Activated CD8-positive, alpha-beta memory T cell treated with anti-CD3 and anti-CD28 coated beads for 36 hours (primary cell): ENCODE data around the gene GSTM5. TPM values are rescaled to one million over a fixed set of nuclear protein-coding genes. Genes with fewer than 3 reads are reported as not detected.
"Not testable (repeated sequence)": the region's sequence is repeated elsewhere in the genome, so short reads cannot be mapped to it uniquely, and the experiment has no call there.

Source experiments
- CTCF ChIA-PET: fragments of 350-600 bp; sonication (Branson Sonifier 250); formaldehyde crosslinking; loops from one replicate; lab custom pipeline; 2021; ENCODE audit warnings: antibody characterized with exemption; lab: Charles Lee
- POLR2A ChIA-PET: fragments of 350-600 bp; sonication (Branson Sonifier 250); formaldehyde crosslinking; loops from one replicate; lab custom pipeline; 2021; ENCODE audit warnings: antibody characterized with exemption; lab: Charles Lee
- total RNA-seq, 2 experiments: library from RNA; stranded (reverse); gene quantifications; one replicate each; pipeline ENCODE4 v1.2.3, GENCODE V29; 2021

GSTM5 gene
- total RNA-seq, 2 experiments from 2014 or later, result not detected

- POLR2A ChIA-PET, result no interaction called here
- CTCF ChIA-PET, result no interaction called here
Measured at GRCh38 chr1:109691759-109692158, 20.3 kb upstream of the GSTM5 start.

GRCh38 chr1:109694400-109694799 is 17.7 kb upstream of the GSTM5 start:
- POLR2A ChIA-PET, CTCF ChIA-PET: not testable (repeated sequence)

GRCh38 chr1:109695138-109695537 is 16.9 kb upstream of the GSTM5 start:
- CTCF ChIA-PET, POLR2A ChIA-PET: not testable (repeated sequence)

- POLR2A ChIA-PET, result no interaction called here
Measured at GRCh38 chr1:109697066-109697465, 15.0 kb upstream of the GSTM5 start.

GRCh38 chr1:109697861-109698260 is 14.2 kb upstream of the GSTM5 start:
- POLR2A ChIA-PET, CTCF ChIA-PET: not testable (repeated sequence)

More at GRCh38 chr1:109697066-109697465, 15.0 kb upstream of the GSTM5 start:
- CTCF ChIA-PET, result no interaction called here

GRCh38 chr1:109702940-109703339 is 9.1 kb upstream of the GSTM5 start:
- POLR2A ChIA-PET, CTCF ChIA-PET: not testable (repeated sequence)

- CTCF ChIA-PET, result no interaction called here
- POLR2A ChIA-PET, result no interaction called here
Measured at GRCh38 chr1:109704173-109704572, 7.9 kb upstream of the GSTM5 start.

GRCh38 chr1:109705411-109705810 is 6.6 kb upstream of the GSTM5 start:
- ChIA-PET CTCF (interaction anchor here (0.9 kb wide), 1 partner anchor 173 kb away, joined by 3 read pairs; no protein-coding TSS in a partner anchor), POLR2A (no interaction called here)

- CTCF ChIA-PET, POLR2A ChIA-PET: not testable (repeated sequence)
Measured at GRCh38 chr1:109708949-109709348, 3.1 kb upstream of the GSTM5 start.

- POLR2A ChIA-PET, CTCF ChIA-PET: not testable (repeated sequence)
Measured at GRCh38 chr1:109709822-109710221, 2.2 kb upstream of the GSTM5 start.

- CTCF ChIA-PET, result no interaction called here
- POLR2A ChIA-PET, result no interaction called here
Measured at GRCh38 chr1:109712321-109712864, 342 bp downstream of the GSTM5 start.

GRCh38 chr1:109713636-109714035 is 1.6 kb downstream of the GSTM5 start:
- POLR2A ChIA-PET, result no interaction called here
- CTCF ChIA-PET, result no interaction called here

- ChIA-PET CTCF (no interaction called here), POLR2A (no interaction called here)
Measured at GRCh38 chr1:109714661-109715372, 2.8 kb downstream of the GSTM5 start.

GRCh38 chr1:109716121-109716520 is 4.1 kb downstream of the GSTM5 start:
- POLR2A ChIA-PET, result no interaction called here
- CTCF ChIA-PET, result no interaction called here

GRCh38 chr1:109716570-109717090 is 4.6 kb downstream of the GSTM5 start:
- CTCF ChIA-PET, result no interaction called here
- POLR2A ChIA-PET, result no interaction called here

- ChIA-PET POLR2A (no interaction called here), CTCF (no interaction called here)
Measured at GRCh38 chr1:109717729-109718128, 5.7 kb downstream of the GSTM5 start.

GRCh38 chr1:109718495-109718894 is 6.4 kb downstream of the GSTM5 start:
- ChIA-PET POLR2A (no interaction called here), CTCF (no interaction called here)

GRCh38 chr1:109719337-109719837 is 7.3 kb downstream of the GSTM5 start:
- ChIA-PET CTCF (no interaction called here), POLR2A (no interaction called here)

GRCh38 chr1:109721042-109721441 is 9.0 kb downstream of the GSTM5 start:
- POLR2A ChIA-PET, result no interaction called here
- CTCF ChIA-PET, result no interaction called here

GRCh38 chr1:109721971-109722370 is 9.9 kb downstream of the GSTM5 start:
- POLR2A ChIA-PET, result no interaction called here
- CTCF ChIA-PET, result no interaction called here
